Sigmoid colon (tissue), 3 donors: ENCODE measurements around the gene TMEM114.

Source experiments
- POLR2A ChIP-seq, 2 donors: fragments of 450-650 bp; IDR thresholded peaks; one replicate each; pipeline ENCODE4 v1.6.1; 2016; ENCODE audit warnings: antibody characterized with exemption in 2 of 2, mild to moderate bottlenecking in 2 of 2, moderate library complexity in 2 of 2
- TF ChIP-seq, protein P1 (sequence below), 4 experiments: fragments of 450-650 bp in 3 of 4; fragments of 200-600 bp in 1 of 4; IDR thresholded peaks; one replicate each; pipeline ENCODE4 v1.5.1; 2016 to 2019; ENCODE audit warnings: antibody characterized with exemption in 4 of 4, mild to moderate bottlenecking in 3 of 4, moderate library complexity in 2 of 4

DNA sequence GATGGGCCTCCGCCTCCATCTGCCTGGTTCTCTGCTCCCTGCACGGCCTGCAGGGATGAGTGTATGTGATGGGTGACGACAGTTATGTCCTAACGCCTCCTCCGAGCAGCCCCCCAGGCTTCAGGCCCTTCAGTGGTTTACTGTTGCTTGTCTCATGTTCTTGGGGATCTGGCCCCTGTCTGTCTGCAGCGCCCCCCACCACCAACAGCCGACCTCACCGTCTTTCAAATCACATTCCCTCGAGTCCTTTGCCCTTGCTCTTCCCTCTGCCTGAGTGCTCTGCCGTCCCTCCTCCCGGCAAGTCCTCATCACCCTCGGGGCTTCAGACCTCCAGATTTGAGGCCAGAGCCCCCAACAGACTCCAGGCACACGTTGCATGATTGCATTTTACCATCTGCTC lies 49.4 kb upstream of the TMEM114 start:
- TF ChIP-seq, protein P1, sequence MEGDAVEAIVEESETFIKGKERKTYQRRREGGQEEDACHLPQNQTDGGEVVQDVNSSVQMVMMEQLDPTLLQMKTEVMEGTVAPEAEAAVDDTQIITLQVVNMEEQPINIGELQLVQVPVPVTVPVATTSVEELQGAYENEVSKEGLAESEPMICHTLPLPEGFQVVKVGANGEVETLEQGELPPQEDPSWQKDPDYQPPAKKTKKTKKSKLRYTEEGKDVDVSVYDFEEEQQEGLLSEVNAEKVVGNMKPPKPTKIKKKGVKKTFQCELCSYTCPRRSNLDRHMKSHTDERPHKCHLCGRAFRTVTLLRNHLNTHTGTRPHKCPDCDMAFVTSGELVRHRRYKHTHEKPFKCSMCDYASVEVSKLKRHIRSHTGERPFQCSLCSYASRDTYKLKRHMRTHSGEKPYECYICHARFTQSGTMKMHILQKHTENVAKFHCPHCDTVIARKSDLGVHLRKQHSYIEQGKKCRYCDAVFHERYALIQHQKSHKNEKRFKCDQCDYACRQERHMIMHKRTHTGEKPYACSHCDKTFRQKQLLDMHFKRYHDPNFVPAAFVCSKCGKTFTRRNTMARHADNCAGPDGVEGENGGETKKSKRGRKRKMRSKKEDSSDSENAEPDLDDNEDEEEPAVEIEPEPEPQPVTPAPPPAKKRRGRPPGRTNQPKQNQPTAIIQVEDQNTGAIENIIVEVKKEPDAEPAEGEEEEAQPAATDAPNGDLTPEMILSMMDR (IDR thresholded peaks at IDR 0.05) = no peak
- TF ChIP-seq POLR2A (IDR thresholded peaks at IDR 0.05) = no peak
